GM12872 (cell line): ENCODE measurements around the gene CSF3.

ENCODE experiments used
- CTCF ChIP-seq: IDR thresholded peaks from 3 replicates; pipeline ENCODE4 v1.5.1; 2011; ENCODE audit warnings: low read depth, mild to moderate bottlenecking, low read length, moderate library complexity; ENCODE audit not compliant: insufficient read depth

CSF3 gene

DNA sequence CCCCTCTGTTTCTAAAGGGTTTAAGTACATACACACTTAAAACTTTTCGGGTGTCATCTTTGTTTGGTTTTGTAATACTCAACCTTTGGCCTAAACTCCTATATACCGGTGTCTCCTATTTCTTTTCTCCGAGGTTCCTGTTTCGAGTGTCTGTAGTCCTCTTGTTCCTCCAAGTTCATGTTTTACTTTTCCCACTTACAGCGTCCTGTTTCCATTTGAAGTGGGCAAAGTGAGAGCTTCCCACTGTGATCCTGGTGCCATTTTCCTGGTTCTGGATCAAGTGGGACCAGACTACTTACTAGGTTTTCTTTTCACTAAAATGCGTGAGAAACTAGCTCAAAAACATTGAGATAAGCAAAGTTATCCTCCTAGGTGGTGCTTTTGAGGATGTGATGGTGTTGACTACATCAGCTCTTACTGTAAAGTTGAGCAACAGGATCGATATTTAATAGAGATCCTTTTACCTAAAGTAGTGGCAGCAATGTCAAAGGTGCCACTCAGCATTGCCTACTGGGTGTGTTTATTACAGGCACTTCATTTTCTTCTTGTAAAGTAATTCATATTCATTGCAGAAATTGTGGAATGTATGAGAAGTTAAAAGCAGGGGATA lies 33.4 kb upstream of the CSF3 start:
- TF ChIP-seq CTCF, result no peak

- no peak for TF ChIP-seq CTCF
Observed at GRCh38 chr17:39988206-39988810, 26.9 kb upstream of the CSF3 start.

DNA sequence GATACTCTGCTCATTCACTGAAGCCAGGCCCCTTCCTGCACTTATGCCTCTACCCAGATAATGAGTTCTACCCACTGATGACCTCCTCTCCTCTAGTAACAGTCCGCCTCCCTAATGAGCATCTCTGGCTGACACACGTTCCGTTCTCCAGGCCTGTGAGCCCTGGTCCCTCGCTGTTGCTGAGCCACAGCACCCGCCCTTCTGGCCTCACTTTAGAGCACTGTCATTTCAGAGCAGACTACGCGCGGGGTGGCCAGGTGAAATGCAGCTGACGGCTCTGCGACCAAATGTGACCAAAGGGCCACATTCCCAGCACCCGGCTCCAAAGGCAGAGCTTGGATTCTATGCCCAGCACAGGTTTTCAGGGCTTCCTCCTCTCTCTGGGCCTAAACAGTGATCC lies 20.8 kb upstream of the CSF3 start:
- TF ChIP-seq CTCF, result no peak

DNA sequence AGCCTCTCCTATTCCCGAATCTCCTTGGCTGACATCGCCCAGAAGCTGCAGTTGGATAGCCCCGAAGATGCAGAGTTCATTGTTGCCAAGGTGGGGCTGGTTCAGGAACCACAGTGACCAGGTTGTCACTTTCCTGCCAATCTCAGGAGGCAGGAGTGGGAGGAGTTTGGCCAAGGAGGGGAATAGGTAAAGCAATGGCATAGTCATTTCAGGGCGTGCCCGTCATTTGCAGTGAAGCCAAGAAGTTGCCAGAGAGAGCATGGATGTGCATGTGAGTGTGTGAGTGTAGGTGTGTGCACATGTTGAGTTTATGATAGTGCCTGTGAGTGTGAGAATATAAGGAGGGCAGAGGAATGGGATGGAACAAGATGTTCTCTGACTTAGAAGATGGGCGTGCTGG lies 19.8 kb upstream of the CSF3 start:
- no peak for TF ChIP-seq CTCF

DNA sequence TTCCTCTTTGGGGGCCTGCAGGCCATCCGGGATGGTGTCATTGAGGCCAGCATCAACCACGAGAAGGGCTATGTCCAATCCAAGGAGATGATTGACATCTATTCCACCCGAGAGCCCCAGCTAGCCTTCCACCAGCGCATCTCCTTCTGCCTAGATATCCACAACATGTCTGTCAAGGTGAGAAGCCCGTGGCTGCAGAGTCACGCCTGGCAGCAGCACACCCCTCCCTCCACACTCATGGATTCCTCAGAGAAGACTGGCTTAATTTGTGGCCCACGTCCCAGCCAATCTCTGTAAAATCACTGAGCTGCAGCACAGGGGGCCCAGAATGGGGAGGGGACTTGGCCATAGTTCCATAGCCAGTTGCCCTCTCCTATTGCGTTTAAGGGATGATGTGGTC lies 19.1 kb upstream of the CSF3 start:
- TF ChIP-seq CTCF, result no peak

GRCh38 chr17:39996800-39997199 lies 18.4 kb upstream of the CSF3 start:
- TF ChIP-seq CTCF, result no peak

DNA sequence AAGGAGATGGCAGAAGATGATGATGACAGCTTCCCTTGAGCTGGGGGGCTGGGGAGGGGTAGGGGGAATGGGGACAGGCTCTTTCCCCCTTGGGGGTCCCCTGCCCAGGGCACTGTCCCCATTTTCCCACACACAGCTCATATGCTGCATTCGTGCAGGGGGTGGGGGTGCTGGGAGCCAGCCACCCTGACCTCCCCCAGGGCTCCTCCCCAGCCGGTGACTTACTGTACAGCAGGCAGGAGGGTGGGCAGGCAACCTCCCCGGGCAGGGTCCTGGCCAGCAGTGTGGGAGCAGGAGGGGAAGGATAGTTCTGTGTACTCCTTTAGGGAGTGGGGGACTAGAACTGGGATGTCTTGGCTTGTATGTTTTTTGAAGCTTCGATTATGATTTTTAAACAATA lies 17.7 kb upstream of the CSF3 start:
- no peak for TF ChIP-seq CTCF
